ENCODE results near the gene RPS15.
A peak's percentile ranks its signal among the peaks of the same experiment; 100 is the strongest.
"Not testable (repeated sequence)": the region's sequence is repeated elsewhere in the genome, so short reads cannot be mapped to it uniquely, and the experiment has no call there.

RPS15 gene

DNA sequence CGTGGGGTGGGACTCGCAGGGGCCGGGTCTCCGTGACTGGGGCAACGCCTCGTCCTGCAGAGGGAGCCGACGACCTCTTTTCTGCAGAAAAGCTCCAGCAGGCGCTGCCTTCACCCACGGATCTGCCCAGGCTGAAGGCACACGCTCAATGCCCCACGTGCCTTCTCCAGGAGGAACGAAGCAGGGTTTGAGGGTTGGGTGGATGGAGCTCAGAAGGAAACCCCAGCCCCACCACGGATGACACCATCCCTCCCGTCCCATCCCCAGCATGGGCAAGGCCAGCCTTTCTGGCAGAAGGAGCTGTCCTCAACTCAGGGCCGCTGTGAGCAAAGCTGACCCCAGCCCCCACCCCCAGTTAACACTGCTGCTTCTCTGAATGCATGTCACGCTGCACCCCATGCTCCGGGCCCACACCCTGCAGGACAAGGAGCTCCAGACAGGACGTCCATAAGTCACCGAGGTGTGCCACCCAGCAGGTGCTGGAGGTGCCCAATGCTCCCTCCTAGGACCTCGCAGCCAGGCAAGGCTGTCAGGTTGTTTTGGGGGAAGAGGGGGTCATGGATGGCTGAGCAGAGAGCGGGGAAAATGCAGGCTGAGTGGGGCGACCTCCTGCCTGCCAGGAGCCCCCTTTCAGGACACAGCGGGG, 33.4 kb downstream of the RPS15 start:
- DNase-seq = no peak

DNA sequence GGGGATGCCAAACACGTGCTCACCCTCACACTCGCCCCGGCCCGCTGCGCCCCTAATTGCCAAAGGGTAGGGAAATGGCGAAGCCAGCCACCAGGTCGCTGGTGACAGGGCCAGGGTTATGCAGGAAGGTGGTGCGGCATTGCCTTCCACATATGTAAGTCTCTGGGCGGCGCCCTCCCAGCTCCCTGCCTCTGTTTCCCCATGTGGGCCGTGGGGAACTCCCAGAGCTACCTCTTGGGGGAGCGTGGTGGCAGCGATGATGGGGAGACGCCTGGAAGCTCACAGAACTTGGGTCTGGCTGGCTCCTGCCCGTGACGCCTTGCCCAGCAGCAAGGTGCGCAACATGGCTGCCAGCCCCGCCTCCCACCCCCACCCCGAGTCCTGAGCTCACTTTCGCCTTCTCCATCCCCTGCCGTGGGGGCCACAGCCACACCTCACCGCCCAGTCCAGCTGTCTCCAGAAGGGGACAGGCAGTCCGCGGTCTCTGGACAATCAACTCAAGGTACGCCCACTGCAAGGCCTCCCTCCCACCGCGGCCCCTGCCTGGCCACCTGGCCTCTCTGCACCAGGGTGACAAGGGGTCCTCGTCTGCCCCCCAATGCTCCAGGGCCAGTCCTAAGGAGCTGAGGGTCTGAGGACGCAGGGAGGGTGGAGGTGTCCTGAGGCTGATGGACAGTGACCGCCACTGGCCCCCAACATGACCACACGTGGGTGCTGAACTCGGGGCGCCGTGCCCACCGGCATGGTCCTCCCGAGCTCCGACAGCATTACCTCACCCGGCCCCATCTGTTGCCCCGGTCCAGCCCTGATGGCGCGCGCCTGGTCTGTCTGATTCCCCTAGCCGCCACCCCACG, 34.3 kb downstream of the RPS15 start:
- no peak for DNase-seq

DNA sequence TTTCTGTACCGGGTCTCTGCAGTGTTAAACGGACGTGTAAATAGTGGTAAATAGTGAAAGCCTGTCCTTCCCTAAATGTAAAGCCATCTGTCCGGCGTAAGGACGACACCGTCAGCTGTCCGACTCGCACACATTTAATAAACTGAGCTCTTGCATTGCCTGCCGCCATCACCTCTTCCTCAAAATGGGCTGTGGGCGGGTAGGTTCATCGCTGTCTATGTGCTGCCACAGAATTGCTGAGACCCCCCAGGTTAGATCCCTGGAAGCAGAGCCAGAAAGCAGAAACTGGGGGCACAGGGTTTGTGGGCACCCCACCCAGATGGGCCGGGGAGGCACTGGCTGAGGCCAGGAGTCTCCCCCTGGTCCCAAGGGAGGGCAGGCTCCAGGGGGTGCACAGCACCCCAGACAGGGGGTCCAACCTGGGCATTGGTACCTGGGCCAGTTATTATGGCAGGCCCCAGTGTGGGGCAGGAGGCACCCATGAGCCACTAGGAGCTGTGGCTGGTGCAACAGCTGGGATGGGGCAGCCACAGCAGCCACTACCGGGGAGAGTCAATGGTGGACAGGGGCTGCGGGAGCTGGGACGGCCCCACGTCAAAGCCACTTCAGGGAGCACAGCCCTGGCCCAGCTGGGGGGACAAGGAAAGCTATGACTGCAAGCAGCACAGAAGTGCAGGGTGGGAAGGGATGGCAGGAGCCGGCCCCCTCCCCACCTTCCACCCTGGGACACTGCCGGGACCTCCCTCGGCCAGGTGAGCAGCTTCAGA, 35.1 kb downstream of the RPS15 start:
- no peak for DNase-seq

DNA sequence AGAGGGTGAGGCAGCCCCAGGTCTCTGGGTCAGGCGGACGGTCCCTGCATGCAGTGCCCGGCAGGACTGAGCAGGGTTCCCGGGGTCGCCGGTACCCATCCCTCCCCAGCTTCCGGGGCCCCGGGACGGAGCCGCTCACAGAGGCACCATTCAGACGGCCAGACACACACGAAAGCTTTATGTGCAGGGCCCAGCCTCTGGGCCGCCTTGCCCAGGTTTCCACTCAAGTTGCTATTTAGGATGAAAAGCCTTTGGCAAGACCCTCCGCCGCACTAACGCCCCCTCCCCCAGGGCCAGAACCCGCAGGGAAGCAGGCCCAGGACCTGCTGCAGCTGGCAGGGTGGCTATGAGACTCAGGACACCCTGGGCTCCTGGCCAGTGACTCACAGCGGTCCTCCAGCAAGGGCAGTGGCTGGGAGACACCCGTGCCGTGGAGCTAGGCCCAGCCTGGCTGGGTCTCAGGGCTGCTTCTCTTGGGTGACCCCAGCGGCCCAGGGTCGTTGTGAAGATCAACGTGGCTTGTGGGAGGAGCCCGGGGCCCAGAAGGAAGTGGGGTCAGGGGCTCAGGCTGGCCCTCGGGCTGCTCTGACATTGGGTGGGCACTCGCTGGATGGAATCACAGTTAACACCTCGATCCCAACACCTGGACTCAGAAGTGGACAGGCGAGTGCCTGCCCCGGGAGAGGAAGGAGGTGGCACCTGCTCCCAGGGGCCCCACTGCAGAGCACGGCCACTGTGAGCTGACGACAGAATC, 36.0 kb downstream of the RPS15 start:
- no peak for DNase-seq

DNA sequence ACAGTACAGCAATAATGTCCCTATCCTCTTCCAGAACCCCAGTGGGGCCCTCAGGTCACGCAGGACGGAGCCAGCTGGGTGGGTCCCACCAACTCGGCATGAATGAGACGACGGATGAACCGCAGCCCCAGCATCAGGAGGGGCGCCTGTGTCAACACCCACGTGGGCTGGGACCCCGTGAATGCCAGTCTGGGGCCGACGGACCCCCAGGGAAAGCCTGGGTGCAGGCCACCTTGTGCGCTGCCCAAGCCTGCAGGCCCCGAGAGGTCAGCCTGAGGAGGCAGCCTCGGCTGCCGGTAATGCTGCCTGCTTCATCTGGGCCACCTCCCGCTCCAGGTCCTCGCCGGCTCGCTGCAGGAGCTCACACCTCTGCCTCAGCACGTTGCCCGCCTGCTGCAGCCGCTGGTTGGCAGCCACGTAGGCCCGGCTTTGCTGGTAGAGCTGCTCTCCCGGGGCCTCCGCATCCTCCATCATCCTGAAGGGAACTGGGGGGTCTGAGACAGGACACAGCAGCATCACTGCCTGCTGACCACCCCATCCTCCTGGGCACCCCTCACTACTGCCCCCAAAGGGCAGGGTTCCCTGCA, 36.7 kb downstream of the RPS15 start:
- DNase-seq = no peak

DNA sequence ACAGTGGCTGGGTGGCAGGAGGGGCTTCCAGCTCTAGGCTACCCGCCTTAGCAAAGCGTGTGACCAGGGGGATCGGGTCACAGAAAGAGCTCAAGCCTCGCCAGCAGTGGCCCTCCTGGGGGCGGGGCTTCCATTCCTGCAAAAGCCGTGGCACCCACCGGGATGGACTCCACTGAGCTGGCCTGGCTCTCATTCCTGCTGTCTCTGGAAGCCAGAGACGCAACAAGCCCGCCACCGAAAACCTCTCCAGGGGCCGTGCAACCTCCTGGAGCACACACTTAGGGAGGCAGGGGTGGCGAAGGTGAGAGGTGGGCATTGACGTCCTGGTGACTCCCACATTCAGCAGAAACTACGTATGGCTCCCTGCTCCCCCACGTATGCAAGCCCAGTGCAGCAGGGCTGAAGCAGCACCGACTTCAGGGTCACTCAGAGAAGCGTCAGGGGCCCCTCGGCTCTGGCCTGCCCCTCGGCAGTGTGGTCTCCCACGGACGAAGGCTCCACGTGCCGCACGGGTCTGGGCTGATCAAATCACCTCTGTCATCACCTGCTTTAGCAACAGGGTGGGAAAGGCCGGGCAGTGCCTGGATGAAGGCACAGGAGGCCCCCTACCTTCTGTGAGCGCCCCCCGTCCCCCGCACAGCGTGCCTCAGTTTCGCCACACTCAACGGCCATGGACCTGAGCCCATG, 37.7 kb downstream of the RPS15 start:
- no peak for DNase-seq

DNA sequence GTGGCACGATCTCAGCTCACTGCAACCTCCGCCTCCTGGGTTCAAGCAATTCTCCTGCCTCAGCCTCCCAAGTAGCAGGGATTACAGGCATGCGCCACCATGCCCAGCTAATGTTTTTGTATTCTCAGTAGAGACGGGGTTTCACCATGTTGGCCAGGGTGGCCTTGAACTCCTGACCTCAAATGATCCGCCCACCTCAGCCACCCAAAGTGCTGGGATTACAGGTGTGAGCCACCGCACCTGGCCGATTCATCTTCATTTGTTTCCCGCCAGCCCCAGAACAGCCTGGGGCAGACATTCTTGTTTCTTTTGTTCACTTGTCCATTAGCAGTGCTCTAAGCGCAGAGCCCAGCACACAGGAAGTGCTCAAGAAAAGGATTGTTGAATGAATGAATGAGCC, 38.9 kb downstream of the RPS15 start:
- not testable (repeated sequence) for DNase-seq

DNA sequence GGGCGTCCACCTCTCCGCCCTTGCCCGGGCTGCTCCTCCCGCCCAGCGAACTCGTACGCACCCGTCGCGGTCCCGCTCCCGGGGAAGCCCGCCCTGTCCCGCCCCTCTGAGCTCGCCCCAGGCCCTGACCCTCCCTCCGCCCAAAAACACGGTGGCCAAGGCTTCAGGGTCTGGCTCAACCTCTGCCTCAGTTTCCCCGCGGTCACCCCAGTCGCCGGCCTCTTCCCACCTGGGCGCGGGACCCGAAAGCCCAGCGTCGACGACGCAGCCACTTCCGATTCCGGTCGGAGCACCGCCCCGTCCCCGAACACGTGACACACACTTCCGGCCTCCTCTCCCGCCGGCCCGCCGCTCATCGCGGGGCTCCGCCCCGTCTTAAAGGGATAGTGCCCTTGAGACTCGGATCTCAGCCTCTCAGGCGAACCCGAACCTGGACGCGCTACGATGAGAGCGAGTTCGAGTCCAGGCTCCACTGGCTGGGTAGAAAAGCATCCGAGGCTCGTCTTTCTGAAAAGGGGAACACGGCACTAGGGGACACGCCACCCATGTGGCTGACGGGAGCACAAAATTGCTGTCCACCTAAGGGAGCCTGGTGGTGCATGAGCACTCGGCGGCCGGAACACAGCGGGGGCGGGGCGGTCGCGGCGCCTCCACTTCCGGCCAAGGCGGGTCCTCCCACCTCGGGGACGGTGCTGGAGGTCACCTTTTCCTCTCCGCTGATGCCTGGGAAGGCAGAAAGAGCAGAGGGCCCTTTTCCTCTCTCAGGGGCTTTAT, 40.9 kb downstream of the RPS15 start, which contains the start of gene C19orf25:
Gene C19orf25 (minus strand): TSS at position 282 of the 774 bp plus-strand sequence. CDS start 312 bp downstream, outside the sequence.
- DNase-seq = peak; percentile 65

DNA sequence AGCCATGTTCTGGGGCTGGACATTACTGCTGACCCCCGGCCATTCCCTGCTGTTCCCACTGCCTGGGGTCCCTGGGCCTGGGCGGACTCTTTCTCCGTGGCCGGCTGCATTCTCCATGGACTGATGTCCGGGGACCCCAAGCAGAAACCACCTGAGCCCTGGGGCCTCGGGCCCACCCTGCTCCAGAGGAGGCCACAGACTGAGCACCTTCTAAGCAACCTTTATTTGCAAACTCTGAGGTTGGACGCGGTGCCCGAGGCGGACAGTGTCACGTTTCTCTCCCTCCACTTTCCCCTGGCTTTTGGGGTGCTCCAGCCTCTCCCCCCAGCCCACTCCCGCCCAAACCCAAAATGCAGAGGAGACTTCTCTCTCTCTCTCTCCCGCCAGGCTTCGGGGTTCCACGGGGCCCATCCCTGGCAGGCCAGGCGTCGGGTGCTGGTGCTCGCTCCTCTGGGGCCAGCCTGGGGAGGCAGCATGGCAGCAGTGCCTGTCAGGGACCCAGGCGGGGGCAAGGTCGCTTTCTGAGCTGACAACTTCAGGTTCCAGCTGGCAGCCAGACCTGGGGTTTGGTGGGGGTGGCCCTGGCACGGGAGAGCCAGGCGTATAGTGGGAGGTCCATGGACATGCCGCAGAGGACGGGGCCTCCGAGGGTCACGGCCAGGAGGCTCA, 43.2 kb downstream of the RPS15 start:
- DNase-seq = no peak

DNA sequence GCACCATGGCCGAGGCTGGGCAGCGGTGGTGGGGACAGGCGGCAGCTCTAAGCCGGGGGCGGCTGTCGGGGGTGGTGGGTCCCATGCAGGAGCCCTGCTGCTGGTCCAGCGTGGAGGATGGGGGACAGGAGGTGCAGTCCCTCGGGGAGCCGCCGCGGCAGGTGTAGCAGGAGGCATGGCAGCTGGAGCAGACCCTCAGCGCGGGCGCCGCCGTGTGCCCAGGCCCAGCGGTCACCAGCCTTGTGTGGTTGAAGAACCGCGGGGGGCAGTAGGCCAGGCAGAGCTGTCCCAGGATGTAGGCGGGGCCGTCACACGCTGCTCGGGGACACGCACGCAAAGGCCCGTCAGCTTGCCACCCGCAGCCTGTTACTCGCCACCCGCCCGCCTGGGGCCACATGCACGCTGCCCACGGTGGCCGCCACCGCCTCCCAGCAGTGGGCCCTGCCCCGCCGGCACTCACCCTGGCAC, 43.7 kb downstream of the RPS15 start:
- DNase-seq = no peak

DNA sequence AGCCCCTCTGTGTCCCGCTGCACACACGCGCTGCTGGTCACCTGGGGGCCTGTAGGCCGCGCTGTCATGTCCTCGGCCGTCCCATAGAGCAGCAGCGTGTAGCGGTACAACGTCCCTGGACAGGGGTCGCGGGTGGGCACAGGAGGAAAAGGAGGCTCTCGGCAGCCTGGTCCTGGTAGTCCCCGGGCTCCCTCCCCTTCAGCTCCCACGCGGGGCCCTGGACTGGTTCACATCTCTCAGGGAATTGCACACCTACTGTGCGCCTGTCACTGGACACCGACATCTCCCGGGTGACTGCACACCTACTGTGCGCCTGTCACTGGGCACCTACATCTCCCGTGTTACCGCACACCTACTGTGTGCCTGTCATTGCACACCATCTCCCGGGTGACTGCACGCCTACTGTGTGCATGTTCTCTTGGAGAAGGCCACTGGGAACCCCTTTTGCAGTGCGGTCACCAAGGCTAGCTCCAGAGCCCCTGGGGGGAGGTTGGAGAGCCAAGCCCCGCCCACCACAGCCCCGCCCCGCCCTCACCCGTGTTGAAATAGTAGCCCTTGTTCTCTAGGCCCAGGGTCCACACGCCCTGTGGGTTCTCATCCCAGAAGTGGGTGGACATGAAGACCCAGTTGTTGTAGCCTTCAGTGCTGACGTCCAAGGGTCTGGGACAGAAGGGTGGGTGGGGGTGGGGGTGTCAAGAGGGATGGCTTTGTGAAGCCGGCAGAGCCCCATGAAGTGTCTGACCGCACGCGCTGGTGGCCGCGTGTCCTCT, 44.4 kb downstream of the RPS15 start:
- no peak for DNase-seq

DNA sequence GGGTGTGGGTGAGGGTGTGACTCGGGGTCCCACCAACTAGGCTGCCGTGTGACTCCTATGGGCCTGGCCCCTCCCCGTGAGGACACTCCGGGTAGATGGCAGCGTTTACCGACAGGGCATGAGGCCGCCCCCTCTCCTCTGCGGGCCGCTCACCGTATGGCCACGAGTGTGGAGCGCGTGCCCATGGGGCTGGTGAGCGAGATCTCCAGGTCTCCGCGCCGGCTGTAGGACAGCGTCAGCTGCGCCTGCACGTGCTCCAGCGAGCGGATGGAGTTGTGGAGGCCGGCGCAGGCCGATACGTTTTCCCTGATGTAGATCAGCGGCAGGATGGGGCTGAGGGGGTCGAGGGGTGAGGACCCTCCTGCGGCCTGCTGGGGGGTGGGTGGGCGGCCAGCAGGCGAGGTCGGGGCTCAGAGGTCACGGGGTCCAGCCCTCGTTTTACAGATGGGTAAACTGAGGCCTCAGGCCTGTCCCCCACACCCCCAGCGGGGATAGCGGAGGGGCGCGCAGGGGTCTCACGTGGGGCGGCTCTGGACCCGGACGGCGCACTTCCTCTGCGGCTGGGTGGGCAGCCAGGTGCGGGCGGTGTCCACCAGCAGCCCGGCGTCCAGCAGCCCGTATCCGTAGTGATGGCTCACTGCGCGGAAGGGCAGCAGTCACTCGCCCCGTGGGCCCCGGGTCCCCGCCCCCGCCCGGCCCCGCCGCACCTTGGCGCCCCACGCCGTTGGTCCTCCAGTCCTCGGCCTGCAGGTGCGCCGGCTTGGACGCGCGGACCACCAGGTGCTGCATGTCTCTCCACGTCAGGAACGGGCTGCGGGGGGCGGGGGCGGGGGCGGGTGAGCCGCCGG, 45.2 kb downstream of the RPS15 start:
- no peak for DNase-seq

DNA sequence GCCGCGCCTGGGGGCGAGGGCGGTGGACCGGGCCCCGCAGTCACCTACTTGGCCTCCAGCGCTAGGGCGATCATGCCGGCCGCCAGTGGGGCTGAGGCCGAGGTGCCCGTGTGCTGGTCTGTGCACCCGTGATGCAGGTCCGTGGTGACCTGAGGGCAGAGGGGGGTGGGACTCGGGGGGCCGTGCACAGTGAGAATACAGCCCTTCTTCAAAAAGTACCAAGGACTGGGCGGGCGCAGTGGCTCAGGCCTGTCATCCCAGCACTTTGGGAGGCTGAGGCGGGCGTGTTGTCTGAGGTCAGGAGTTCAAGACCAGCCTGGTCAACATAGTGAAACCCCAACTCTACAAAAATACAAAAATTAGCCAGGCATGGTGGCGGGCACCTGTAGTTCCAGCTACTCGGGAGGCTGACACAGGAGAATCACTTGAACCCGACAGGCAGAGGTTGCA, 45.8 kb downstream of the RPS15 start:
- no peak for DNase-seq

DNA sequence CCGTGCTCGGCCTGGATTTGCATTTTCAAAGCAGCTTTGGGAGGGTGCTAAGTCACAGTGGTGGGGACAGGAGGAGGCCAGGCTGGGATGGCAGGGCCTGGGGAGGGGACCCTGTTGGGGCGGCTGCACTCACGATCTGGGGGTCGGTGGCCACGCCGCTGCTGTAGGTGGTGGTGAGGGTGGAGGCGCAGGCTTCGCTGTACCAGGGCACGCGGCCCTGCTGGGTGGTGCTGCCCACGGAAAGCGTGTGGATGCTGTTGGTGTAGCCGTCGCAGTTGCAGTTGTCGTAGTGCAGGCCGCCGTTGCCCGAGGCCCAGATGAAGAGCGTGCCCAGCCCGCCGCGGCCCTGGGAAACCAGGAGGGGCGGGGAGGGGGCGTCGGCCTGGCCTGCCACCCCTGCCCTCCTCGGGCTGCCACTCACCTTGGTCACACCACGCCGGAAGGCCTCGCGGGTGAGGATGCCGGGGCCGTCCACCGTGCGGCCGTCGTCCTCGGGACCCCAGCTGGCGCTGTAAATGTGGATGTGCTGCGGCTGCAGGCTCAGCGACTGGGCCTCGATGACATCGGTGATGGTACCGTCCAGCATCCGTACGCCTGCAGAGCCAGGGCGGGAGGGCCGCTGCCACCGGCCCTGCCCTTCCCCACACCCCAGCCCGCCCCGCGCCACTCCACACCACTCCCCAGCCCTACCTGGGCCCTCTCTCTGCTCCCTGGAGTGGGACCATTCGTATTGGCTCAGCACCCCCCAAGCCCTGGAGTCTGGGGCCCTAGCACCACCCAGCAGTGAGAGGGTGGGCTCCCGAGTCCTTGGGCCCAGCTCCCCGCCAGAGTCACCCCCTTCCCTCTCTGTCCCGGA, 48.8 kb downstream of the RPS15 start:
- DNase-seq = no peak

DNA sequence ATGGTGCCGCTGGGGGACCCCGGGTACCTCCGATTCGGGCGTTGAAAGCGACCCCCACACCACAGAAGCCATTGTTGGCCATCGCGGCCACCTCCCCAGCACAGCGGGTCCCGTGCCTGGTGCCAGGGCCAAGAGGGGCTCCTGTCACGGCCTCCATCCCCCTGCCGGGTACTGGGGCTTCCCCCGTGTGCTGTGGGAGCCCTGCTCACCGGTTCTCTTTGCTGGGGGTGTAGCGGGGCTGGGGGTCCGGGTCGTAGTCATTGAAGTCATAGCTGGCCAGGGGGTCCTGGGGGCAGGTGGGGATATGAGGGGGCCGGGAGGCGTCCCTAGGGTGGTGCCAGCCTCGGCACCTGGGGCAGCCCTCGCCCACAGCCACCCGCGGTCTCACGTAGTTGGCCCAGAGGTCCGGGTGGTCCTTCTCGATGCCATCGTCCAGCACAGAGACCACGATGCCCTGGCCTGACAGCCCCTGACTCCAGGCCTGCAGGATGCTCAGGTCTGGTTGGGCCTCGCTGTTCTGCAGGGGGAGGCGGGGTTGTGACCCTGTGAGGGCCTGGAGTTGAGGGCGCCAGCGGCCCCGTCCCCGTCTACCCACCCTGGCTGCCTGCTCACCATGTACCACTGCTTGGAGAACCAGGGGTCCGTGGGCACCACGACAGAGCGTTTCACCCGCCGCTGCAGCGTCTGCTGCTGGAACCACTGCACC, 49.5 kb downstream of the RPS15 start:
- DNase-seq = no peak

DNA sequence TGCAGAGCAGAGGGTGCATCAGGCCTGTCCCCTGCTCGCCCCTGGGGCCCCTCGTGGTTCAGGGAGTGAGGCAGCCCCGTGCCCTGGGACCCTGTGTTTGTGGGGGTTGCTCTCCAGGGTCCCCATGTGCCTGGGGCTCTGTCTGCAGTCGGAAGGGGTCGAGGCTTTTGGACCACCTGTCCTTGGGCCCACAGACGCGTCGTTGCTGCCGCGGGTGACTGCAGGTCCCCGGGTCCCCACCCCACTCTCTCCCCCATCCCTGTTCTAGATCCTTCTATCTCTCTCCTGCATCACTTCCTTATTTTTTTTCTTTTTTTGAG, 50.0 kb downstream of the RPS15 start:
- no peak for DNase-seq

Measured in NCI-H524 treated with DMSO at 0.1 percent for 48 hours (cell line).